GM18505 (cell line): ENCODE results near the gene NRN1L.

Experiments used
- ATAC-seq: cut with Tn5 transposase; IDR thresholded peaks from one replicate; pipeline ENCODE4 v1.9.1; 2021; ENCODE audit not compliant: unreplicated experiment
- POLR2A ChIP-seq: IDR thresholded peaks from 4 replicates; pipeline ENCODE4 v1.6.1; 2011; ENCODE audit warnings: borderline replicate concordance; ENCODE audit not compliant: insufficient read depth, insufficient read length; ENCODE audit errors: extremely low read depth

The NRN1L gene

DNA sequence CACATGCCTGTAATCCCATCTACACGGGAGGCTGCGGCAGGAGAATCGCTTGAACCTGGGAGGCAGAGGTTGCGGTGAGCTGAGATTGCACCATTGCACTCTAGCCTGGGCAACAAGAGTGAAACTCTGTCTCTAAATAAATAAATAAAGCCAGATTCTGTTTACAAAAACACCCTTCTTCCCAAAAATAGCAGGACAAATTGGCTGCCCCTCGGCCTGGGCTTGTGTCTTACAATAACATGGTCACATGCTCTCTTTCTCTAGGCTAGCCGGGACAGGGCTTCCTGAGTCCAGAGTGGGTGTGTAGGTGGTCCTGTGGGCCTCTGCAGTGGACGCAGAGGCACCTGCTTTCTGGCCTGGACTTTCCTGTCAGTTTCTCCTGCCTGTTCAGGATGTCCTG, 15.0 kb upstream of the NRN1L start:
- no peak for TF ChIP-seq POLR2A
- no peak for ATAC-seq

GRCh38 chr16:67871256-67871655, 13.4 kb upstream of the NRN1L start:
- no peak for ATAC-seq
- TF ChIP-seq POLR2A: no peak

- ATAC-seq: no peak
- TF ChIP-seq POLR2A: no peak
Observed at GRCh38 chr16:67872131-67872630, 12.5 kb upstream of the NRN1L start.

GRCh38 chr16:67872631-67873434, 11.9 kb upstream of the NRN1L start, which contains the start of gene EDC4:
Gene EDC4, plus strand, starts transcription at chr16:67873052. Its CDS starts 210 bp downstream, at chr16:67873262.
- peak; percentile 72 for ATAC-seq
- TF ChIP-seq POLR2A: peak; percentile 84

GRCh38 chr16:67873435-67874370, 11.0 kb upstream of the NRN1L start:
- ATAC-seq: peak; percentile 12
- no peak for TF ChIP-seq POLR2A

GRCh38 chr16:67874372-67874771, 10.3 kb upstream of the NRN1L start:
- TF ChIP-seq POLR2A: no peak
- ATAC-seq: no peak

GRCh38 chr16:67877064-67877463, 7.6 kb upstream of the NRN1L start:
- ATAC-seq: no peak
- TF ChIP-seq POLR2A: no peak

- no peak for TF ChIP-seq POLR2A
- ATAC-seq: no peak
Observed at GRCh38 chr16:67878232-67878631, 6.5 kb upstream of the NRN1L start.

- no peak for TF ChIP-seq POLR2A
- no peak for ATAC-seq
Observed at GRCh38 chr16:67878846-67879245, 5.8 kb upstream of the NRN1L start.

GRCh38 chr16:67879462-67879861, 5.2 kb upstream of the NRN1L start:
- ATAC-seq: no peak
- TF ChIP-seq POLR2A: no peak

- no peak for TF ChIP-seq POLR2A
- ATAC-seq: no peak
Observed at GRCh38 chr16:67879936-67880335, 4.7 kb upstream of the NRN1L start.

DNA sequence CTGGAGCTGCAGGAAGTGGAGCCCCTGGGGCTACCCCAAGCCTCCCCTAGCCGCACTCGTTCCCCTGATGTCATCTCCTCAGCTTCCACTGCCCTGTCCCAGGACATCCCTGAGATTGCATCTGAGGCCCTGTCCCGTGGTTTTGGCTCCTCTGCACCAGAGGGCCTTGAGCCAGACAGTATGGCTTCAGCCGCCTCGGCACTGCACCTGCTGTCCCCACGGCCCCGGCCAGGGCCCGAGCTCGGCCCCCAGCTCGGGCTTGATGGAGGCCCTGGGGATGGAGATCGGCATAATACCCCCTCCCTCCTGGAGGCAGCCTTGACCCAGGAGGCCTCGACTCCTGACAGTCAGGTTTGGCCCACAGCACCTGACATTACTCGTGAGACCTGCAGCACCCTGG, 4.1 kb upstream of the NRN1L start:
- TF ChIP-seq POLR2A: no peak

GRCh38 chr16:67881621-67882161, 3.0 kb upstream of the NRN1L start:
- no peak for TF ChIP-seq POLR2A
- ATAC-seq: no peak

More for the DNA sequence above, 4.1 kb upstream of the NRN1L start:
- no peak for ATAC-seq
